Mucosa of descending colon (tissue), 3 donors: Measurements from ENCODE around the gene SPA17. TPM values are rescaled to one million over a fixed set of nuclear protein-coding genes. Genes with fewer than 3 reads are reported as not detected.

Experiments used
- ATAC-seq: fragments of 200-7000 bp; cut with Tn5 transposase; one replicate; pipeline ENCODE4 v1.9.1; 2020; ENCODE audit warnings: mild to moderate bottlenecking, moderate library complexity
- DNase-seq, 3 donors: peaks; one replicate each; pipeline ENCODE4 v3.0.0-alpha.2; 2020
- H3K36me3 ChIP-seq: fragments of 200-600 bp; one replicate; pipeline ENCODE4 v1.8.0; 2021; ENCODE audit warnings: low read depth, mild to moderate bottlenecking
- H3K4me1 ChIP-seq: fragments of 200-600 bp; one replicate; pipeline ENCODE4 v1.8.0; 2021; ENCODE audit warnings: low read depth, mild to moderate bottlenecking
- H3K4me3 ChIP-seq: fragments of 200-600 bp; one replicate; pipeline ENCODE4 v1.8.0; 2021; ENCODE audit warnings: mild to moderate bottlenecking
- H3K9me3 ChIP-seq: fragments of 200-600 bp; one replicate; pipeline ENCODE4 v1.8.0; 2021; ENCODE audit warnings: mild to moderate bottlenecking
- intact Hi-C, 2 donors: fragments of 100-400 bp; cut with DNase I in 1 of 2; cut with micrococcal nuclease in 1 of 2; formaldehyde crosslinking; loops; one replicate each; pipeline versions ENCODE4 v1.11.0 to v1.11.1; 2022; cut with DNase I, micrococcal nuclease
- long read RNA-seq, 2 donors: library from polyadenylated mRNA; unstranded; transcript quantifications; one replicate each; pipeline ENCODE4 v2.0.0, GENCODE V29; 2019 to 2021
- total RNA-seq, 3 donors: library from RNA; stranded (reverse); fragmentation: NEBNext Ultra II Directional in 2 of 3; extraction: Animal tissue kit (Norgen Biotek cat#: 25700) in 2 of 3; gene quantifications; one replicate each; pipeline versions ENCODE4 v1.2.1 to v1.2.4, GENCODE V29; 2021 to 2023
- TF ChIP-seq, protein P1 (sequence below): fragments of 200-600 bp; IDR thresholded peaks from one replicate; pipeline ENCODE4 v1.8.0; 2022; ENCODE audit warnings: antibody characterized with exemption, mild to moderate bottlenecking
- donor health status: DM: no; HTN: no; CAD: no; lungs with moderate emphysema.
- donor health status: DM: no; HTN: no; CAD: no.
- donor health status: DM: no; HTN: yes; CAD: no.

The SPA17 gene
- total RNA-seq, result 1 to 10 TPM; 4.6 to 6.9 (median 5.8) TPM
- long read RNA-seq, donor 1, partial matches to known transcripts, result 0 of 1 reads
- long read RNA-seq, donor 1, other reads (novel, unspliced or antisense), result 1 of 1 reads
- long read RNA-seq, donor 2, partial matches to known transcripts, result 0 of 4 reads
- long read RNA-seq, donor 2, other reads (novel, unspliced or antisense), result 0 of 4 reads

DNA sequence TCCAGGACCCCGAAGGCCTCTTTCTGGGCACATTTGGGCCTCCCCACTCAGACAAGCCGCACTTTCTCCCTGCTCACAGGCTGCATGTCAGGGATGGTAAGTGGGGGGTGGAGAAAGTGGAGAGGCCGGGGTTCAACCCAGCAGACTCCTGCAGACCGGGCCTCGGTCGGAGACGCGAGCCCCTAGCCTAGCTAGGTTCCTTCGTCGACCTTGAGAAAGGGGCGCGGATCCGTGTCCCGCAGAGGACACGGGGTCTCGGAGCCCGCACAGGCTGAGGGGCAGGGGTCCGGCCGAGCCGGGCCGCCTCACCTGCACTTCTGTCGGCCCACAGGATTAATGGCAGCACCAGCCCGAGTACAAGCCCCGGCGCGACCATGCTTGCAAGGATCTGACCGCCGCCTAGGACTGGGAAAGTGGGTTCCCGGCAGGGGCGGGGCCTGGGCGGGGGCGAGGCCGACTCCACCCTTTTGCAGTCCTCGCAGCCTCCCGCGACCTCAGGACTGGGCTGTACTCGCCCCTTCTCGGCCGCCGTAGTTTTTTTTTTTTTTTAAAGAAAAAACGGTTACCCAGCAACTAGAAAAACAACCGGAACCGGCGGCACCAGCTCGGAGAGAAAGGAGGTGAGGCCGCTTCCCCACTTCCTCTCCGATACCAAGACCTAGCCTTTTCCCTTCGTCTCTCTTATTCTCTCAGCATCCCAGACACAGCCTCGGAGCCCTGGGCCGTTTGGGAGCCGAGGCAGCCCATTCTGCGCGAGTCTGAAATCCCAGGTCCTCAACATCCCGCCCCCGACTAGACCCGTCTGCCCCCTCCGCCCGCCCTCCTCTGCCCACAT, at the start of gene SPA17, which contains the start of gene SIAE:
Gene SPA17 (plus strand): TSS at position 572 of the 835 bp plus-strand sequence. CDS start 1,361 bp downstream, outside the sequence.
Gene SIAE (minus strand): TSS at position 407 of the 835 bp plus-strand sequence. CDS start 31 bp downstream, at position 376.
- H3K4me3 ChIP-seq, result peak within 1 kb of the TSS; percentile 54
- ATAC-seq, result peak; percentile 97
- H3K36me3 ChIP-seq, result no peaks in the 10 kb centered on the region
- peak; percentile 96 to 98 (median 96) for DNase-seq
- TF ChIP-seq, protein P1, sequence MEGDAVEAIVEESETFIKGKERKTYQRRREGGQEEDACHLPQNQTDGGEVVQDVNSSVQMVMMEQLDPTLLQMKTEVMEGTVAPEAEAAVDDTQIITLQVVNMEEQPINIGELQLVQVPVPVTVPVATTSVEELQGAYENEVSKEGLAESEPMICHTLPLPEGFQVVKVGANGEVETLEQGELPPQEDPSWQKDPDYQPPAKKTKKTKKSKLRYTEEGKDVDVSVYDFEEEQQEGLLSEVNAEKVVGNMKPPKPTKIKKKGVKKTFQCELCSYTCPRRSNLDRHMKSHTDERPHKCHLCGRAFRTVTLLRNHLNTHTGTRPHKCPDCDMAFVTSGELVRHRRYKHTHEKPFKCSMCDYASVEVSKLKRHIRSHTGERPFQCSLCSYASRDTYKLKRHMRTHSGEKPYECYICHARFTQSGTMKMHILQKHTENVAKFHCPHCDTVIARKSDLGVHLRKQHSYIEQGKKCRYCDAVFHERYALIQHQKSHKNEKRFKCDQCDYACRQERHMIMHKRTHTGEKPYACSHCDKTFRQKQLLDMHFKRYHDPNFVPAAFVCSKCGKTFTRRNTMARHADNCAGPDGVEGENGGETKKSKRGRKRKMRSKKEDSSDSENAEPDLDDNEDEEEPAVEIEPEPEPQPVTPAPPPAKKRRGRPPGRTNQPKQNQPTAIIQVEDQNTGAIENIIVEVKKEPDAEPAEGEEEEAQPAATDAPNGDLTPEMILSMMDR, result no peak
- intact Hi-C loops, result loop anchor here (2.0 to 5.0 kb wide), 2 partner anchors 89 to 163 kb away; partner anchors contain the start of gene ESAM (in 1 of the 2)
- no peaks in the 10 kb centered on the region for H3K9me3 ChIP-seq
- H3K4me1 ChIP-seq, result peaks cover 10% of the 10 kb centered on the region

DNA sequence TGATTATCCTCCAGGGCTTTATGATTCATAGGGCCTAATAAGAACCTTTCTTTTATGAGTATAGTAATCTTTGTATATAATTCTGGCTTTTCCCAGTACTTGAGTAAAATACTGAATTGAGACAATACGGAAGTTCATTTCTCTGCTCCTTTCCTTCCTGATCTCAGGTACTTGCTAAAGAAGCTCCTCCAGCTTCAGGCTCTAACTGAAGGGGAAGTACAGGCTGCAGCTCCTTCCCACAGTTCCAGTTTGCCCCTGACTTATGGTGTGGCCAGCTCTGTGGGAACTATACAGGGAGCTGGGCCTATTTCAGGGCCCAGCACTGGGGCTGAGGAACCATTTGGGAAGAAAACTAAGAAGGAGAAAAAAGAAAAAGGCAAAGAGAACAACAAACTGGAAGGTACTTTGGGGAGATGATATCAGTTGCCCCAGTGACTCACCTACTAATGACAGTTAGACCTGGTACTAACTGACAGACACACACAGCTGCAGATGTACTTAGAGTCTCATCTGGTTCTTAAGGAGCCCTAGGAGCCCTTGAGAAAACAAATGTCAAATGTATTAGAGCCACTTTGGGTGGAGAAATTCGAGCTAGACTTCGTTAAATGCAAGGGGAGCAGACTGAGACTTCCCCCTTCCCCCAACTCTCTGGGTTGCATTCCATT, 48.1 kb upstream of the SPA17 start:
- H3K4me3 ChIP-seq, result no peak overlapping the region
- peaks cover 17% of the 10 kb centered on the region for H3K4me1 ChIP-seq
- ATAC-seq (no peak), DNase-seq (no peak)
- H3K36me3 ChIP-seq, result no peaks in the 10 kb centered on the region
- no peaks in the 10 kb centered on the region for H3K9me3 ChIP-seq
- intact Hi-C loops, result no loop called here
- TF ChIP-seq, protein P1, result no peak

DNA sequence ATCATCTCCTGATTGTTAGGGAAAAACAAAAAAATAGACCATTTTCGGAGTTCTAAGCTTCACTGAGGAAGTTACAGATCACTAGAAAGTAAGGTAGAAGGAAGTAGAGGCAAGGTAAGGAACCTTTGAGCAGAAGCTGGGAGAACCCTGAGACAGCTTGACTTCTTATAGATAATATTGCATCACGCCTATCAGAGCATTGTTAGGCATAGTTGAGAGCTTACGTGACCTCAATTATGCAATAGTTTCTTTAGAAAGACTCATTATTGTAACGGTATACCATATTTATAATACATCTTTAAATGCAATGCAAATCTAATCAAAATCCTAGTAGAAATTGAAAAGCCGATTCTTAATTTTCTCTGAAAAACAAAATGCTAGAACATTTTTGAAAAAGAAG, 46.2 kb upstream of the SPA17 start:
- Histone ChIP-seq H3K36me3 (no peaks in the 10 kb centered on the region), H3K9me3 (no peaks in the 10 kb centered on the region), H3K4me3 (no peak overlapping the region), H3K4me1 (peaks cover 17% of the 10 kb centered on the region)
- DNase-seq, result no peak
- intact Hi-C loops, result no loop called here
- TF ChIP-seq, protein P1, result no peak
- ATAC-seq, result no peak

DNA sequence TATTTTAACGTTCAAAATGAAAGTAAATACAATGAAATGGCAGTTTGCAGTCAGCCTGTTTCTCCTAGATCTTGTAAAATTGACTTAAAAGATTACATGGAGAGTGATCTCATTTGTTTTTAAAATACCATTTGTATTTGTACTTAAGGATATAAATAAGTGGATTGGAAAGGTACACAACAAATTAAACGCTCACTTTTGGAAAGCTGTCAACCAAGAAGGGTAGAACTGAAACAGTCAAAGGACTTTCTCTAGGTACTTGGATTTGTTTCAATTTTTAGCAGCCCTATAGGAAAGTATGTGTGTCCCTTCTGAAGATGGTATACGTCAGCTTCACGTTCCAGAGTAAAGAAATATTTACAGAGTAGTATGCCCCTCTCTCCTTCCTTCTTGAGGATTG, 43.7 kb upstream of the SPA17 start:
- ATAC-seq (no peak), DNase-seq (no peak)
- H3K9me3 ChIP-seq, result no peaks in the 10 kb centered on the region
- intact Hi-C loops, result no loop called here
- H3K4me1 ChIP-seq, result no peaks in the 10 kb centered on the region
- TF ChIP-seq, protein P1, result no peak
- no peak overlapping the region for H3K4me3 ChIP-seq
- H3K36me3 ChIP-seq, result no peaks in the 10 kb centered on the region

DNA sequence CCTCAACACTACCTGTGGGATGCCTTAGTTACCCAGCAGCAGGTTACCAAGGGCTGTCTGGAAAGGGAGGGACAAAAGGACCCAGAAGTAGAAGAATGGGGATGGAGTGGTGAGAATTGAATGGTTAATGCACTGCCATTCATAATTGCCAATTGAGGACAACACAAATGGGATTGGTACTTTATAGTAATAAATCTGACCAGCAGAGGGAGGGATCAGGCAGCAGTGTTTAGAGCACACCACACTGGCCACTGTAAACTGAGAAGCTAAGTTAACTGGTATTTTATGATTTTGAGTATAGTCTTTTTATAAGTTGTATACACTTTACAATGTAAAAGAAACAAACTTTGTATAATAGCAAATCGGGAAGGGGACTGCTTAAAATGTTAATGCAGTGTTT, 40.3 kb upstream of the SPA17 start:
- TF ChIP-seq, protein P1, result no peak
- Histone ChIP-seq H3K36me3 (no peaks in the 10 kb centered on the region), H3K4me1 (no peaks in the 10 kb centered on the region), H3K4me3 (no peak overlapping the region), H3K9me3 (no peaks in the 10 kb centered on the region)
- DNase-seq (no peak), ATAC-seq (peak; percentile 34)
- intact Hi-C loops, result no loop called here
